ENCODE data around the gene PLK5.

PLK5 gene

DNA sequence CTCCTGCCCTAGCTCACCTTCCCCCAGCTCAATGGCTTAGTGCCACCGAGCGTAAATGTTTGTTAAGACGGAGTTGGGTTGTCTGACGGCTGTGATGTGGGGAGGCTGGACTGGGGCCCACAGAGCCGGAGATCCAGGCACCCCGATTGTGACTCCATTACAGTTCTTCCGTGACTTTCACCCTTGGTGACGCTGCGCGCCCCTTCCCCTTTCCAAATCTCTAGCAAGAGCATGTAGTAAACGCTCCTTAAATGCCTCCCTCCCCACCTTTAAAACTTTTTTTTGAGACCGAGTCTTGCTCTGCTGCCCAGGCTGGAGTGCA, 32.1 kb upstream of the PLK5 start:
- no peak for TF ChIP-seq EZH2phosphoT487 (IDR thresholded peaks at IDR 0.05; ENCODE audit: borderline replicate concordance)
- TF ChIP-seq, protein P1, sequence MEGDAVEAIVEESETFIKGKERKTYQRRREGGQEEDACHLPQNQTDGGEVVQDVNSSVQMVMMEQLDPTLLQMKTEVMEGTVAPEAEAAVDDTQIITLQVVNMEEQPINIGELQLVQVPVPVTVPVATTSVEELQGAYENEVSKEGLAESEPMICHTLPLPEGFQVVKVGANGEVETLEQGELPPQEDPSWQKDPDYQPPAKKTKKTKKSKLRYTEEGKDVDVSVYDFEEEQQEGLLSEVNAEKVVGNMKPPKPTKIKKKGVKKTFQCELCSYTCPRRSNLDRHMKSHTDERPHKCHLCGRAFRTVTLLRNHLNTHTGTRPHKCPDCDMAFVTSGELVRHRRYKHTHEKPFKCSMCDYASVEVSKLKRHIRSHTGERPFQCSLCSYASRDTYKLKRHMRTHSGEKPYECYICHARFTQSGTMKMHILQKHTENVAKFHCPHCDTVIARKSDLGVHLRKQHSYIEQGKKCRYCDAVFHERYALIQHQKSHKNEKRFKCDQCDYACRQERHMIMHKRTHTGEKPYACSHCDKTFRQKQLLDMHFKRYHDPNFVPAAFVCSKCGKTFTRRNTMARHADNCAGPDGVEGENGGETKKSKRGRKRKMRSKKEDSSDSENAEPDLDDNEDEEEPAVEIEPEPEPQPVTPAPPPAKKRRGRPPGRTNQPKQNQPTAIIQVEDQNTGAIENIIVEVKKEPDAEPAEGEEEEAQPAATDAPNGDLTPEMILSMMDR (conservative IDR thresholded peaks at IDR 0.05; ENCODE audit: low read length): no peak
- no peaks in the 10 kb centered on the region for H3F3A ChIP-seq (ENCODE audit: low read depth)
- H3K9me3 ChIP-seq (ENCODE audit: insufficient read depth, low read depth, low read length): no peaks in the 10 kb centered on the region
- H3K27me3 ChIP-seq (ENCODE audit: insufficient read depth, low read length, poor library complexity, severe bottlenecking): no peaks in the 10 kb centered on the region
- no peaks in the 10 kb centered on the region for H3K36me3 ChIP-seq (ENCODE audit: insufficient read depth, low read length)
- peak overlapping the region; percentile 76 for H3K4me2 ChIP-seq (ENCODE audit: low read depth, low read length, poor library complexity, severe bottlenecking)
- no peaks in the 10 kb centered on the region for H3K79me2 ChIP-seq (ENCODE audit: insufficient read depth, low read length)
- no peaks in the 10 kb centered on the region for H4K20me1 ChIP-seq (ENCODE audit: insufficient read depth, low read length, poor library complexity, severe bottlenecking)
- H3K9ac ChIP-seq (ENCODE audit: low read depth, low read length, poor library complexity, severe bottlenecking): no peak overlapping the region
- peaks cover 3% of the 10 kb centered on the region for H3K4me1 ChIP-seq (ENCODE audit: insufficient read depth, low read length, poor library complexity, severe bottlenecking)
- H2AFZ ChIP-seq (ENCODE audit: low read length): no peak overlapping the region
- peak overlapping the region; percentile 73 for H3K4me3 ChIP-seq (ENCODE audit: low read length, poor library complexity, severe bottlenecking)
- H3K9me2 ChIP-seq (replicated peaks; ENCODE audit: low read depth, low read length): no peaks in the 10 kb centered on the region

DNA sequence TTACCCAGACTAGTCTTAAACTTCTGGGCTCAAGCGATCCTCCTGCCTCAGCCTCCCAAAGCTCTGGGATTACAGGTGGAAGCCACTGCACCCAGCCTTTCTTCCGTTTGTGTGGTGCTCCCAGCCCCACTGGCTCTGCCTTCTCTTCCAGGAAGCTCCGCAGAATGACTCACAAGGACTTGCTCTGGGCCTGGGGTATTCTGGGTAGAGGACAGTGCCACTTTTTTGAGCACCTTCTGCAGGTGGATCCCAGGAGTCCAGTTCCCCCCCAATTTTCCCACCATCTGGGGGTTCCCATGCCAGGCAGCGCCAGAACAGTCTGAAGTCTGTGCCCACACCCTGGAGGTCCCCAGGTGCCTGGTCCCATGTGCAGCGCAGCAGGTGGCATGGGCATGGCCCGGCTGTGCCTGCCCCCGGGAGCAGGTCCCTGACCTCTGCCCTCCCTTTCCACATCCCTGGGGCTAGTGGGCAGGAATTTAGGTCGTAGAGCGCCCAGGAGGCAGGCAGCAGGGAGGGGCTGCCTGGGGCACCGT, 31.3 kb upstream of the PLK5 start:
- Histone ChIP-seq H3K9ac (ENCODE audit: low read depth, low read length, poor library complexity, severe bottlenecking) (no peak overlapping the region), H3K9me2 (replicated peaks; ENCODE audit: low read depth, low read length) (no peaks in the 10 kb centered on the region), H3K4me2 (ENCODE audit: low read depth, low read length, poor library complexity, severe bottlenecking) (no peak overlapping the region), H3K9me3 (ENCODE audit: insufficient read depth, low read depth, low read length) (no peaks in the 10 kb centered on the region), H3F3A (ENCODE audit: low read depth) (no peaks in the 10 kb centered on the region), H3K36me3 (ENCODE audit: insufficient read depth, low read length) (no peaks in the 10 kb centered on the region), H2AFZ (ENCODE audit: low read length) (no peak overlapping the region), H3K79me2 (ENCODE audit: insufficient read depth, low read length) (no peaks in the 10 kb centered on the region), H3K27me3 (ENCODE audit: insufficient read depth, low read length, poor library complexity, severe bottlenecking) (no peaks in the 10 kb centered on the region), H4K20me1 (ENCODE audit: insufficient read depth, low read length, poor library complexity, severe bottlenecking) (no peaks in the 10 kb centered on the region), H3K4me3 (ENCODE audit: low read length, poor library complexity, severe bottlenecking) (no peak overlapping the region), H3K4me1 (ENCODE audit: insufficient read depth, low read length, poor library complexity, severe bottlenecking) (peaks cover 3% of the 10 kb centered on the region)
- TF ChIP-seq EZH2phosphoT487 (IDR thresholded peaks at IDR 0.05; ENCODE audit: borderline replicate concordance): no peak
- TF ChIP-seq, protein P1 (conservative IDR thresholded peaks at IDR 0.05; ENCODE audit: low read length): no peak

DNA sequence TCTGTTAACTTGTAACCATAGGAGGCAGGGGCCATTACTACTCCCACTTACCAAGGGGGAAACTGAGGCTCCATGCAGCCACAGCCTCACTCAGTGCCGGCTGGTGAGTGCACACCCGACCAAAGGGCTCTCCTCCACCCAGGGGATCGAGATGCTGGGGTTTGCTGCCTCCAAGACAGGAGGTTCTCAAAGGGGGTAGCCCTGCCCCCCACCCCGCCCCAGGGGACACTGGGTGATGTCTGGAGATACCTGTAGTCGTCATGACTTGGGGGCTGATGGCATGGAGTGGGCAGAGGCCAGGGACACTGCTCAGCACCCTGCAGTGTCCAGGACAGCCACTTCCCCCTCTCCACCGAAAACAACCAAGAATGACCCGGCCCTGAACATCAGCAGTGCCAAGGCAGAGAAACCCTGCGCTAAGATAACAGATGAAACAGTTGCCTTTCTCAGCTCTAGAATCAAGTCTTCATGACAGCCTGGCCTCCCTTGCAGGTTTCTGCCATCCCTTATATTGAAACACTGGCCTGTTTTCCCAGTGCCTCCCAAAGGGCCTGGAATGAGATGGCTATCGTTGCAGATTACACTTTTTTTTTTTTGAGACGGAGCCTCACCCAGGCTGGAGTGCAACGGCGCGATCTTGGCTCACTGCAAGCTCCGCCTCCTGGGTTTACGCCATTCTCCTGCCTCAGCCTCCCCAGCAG, 29.6 kb upstream of the PLK5 start:
- H3K4me1 ChIP-seq (ENCODE audit: insufficient read depth, low read length, poor library complexity, severe bottlenecking): peaks cover 3% of the 10 kb centered on the region
- no peaks in the 10 kb centered on the region for H3K36me3 ChIP-seq (ENCODE audit: insufficient read depth, low read length)
- no peak overlapping the region for H3K4me3 ChIP-seq (ENCODE audit: low read length, poor library complexity, severe bottlenecking)
- no peaks in the 10 kb centered on the region for H4K20me1 ChIP-seq (ENCODE audit: insufficient read depth, low read length, poor library complexity, severe bottlenecking)
- H3K4me2 ChIP-seq (ENCODE audit: low read depth, low read length, poor library complexity, severe bottlenecking): no peak overlapping the region
- H3K9me2 ChIP-seq (replicated peaks; ENCODE audit: low read depth, low read length): no peaks in the 10 kb centered on the region
- H2AFZ ChIP-seq (ENCODE audit: low read length): no peak overlapping the region
- no peaks in the 10 kb centered on the region for H3K79me2 ChIP-seq (ENCODE audit: insufficient read depth, low read length)
- H3K9me3 ChIP-seq (ENCODE audit: insufficient read depth, low read depth, low read length): no peaks in the 10 kb centered on the region
- H3F3A ChIP-seq (ENCODE audit: low read depth): no peaks in the 10 kb centered on the region
- TF ChIP-seq EZH2phosphoT487 (IDR thresholded peaks at IDR 0.05; ENCODE audit: borderline replicate concordance): no peak
- TF ChIP-seq, protein P1 (conservative IDR thresholded peaks at IDR 0.05; ENCODE audit: low read length): no peak
- H3K27me3 ChIP-seq (ENCODE audit: insufficient read depth, low read length, poor library complexity, severe bottlenecking): no peaks in the 10 kb centered on the region
- no peak overlapping the region for H3K9ac ChIP-seq (ENCODE audit: low read depth, low read length, poor library complexity, severe bottlenecking)
